Spleen (tissue), 11 donors: ENCODE results near the gene TRIO. TPM values are rescaled to one million over a fixed set of nuclear protein-coding genes. Genes with fewer than 3 reads are reported as not detected.

ENCODE experiments used
- DNase-seq: peaks from one replicate; pipeline ENCODE4 v3.0.0-alpha.2; 2020
- H3K27ac ChIP-seq, 8 donors: fragments of 200-600 bp; sonication (generic) in 7 of 8; 1 replicate in 4 of 8; 2 replicates in 4 of 8; pipeline versions ENCODE4 v1.5.0 to v1.8.0; 2016 to 2021; ENCODE audit warnings: inconsistent platforms in 4 of 8, mild to moderate bottlenecking in 4 of 8, moderate library complexity in 1 of 8
- H3K27me3 ChIP-seq, 7 donors: fragments of 200-600 bp; sonication (generic) in 6 of 7; replicated peaks in 1 of 7; 1 replicate in 4 of 7; 2 replicates in 3 of 7; pipeline versions ENCODE4 v1.5.0 to v1.8.0; 2016 to 2021; ENCODE audit warnings: inconsistent platforms in 3 of 7, mild to moderate bottlenecking in 1 of 7
- H3K36me3 ChIP-seq, 6 donors: fragments of 200-600 bp; sonication (generic) in 5 of 6; 1 replicate in 4 of 6; 2 replicates in 2 of 6; pipeline versions ENCODE4 v1.5.0 to v1.8.0; 2016 to 2021; ENCODE audit warnings: inconsistent platforms in 2 of 6
- H3K4me1 ChIP-seq, 6 donors: fragments of 200-600 bp; sonication (generic) in 5 of 6; 1 replicate in 3 of 6; 2 replicates in 3 of 6; pipeline versions ENCODE4 v1.5.0 to v1.8.0; 2016 to 2021; ENCODE audit warnings: inconsistent platforms in 3 of 6
- H3K4me3 ChIP-seq, 8 donors: fragments of 200-600 bp; sonication (generic) in 7 of 8; 1 replicate in 4 of 8; 2 replicates in 4 of 8; pipeline versions ENCODE4 v1.5.0 to v1.8.0; 2016 to 2021; ENCODE audit warnings: inconsistent platforms in 4 of 8, mild to moderate bottlenecking in 4 of 8, moderate library complexity in 2 of 8
- H3K9me3 ChIP-seq, 8 donors: fragments of 200-600 bp; sonication (generic) in 7 of 8; 1 replicate in 4 of 8; 2 replicates in 4 of 8; pipeline versions ENCODE4 v1.5.0 to v1.8.0; 2016 to 2021; ENCODE audit warnings: inconsistent platforms in 4 of 8
- CTCF ChIP-seq, 11 experiments: fragments of 200-600 bp in 7 of 11; fragments of 450-650 bp in 4 of 11; sonication (generic) in 4 of 11; IDR thresholded peaks in 8 of 11; conservative IDR thresholded peaks in 3 of 11; 1 replicate in 7 of 11; 2 replicates in 4 of 11; pipeline versions ENCODE4 v1.4.0 to v1.8.0; 2016 to 2021; ENCODE audit warnings: antibody characterized with exemption in 11 of 11, inconsistent platforms in 4 of 11, mild to moderate bottlenecking in 1 of 11
- POLR2A ChIP-seq, 3 donors: fragments of 450-650 bp; IDR thresholded peaks; one replicate each; pipeline ENCODE4 v1.5.1; 2017; ENCODE audit warnings: antibody characterized with exemption in 3 of 3, mild to moderate bottlenecking in 1 of 3
- POLR2AphosphoS5 ChIP-seq, 3 donors: sonication (generic); formaldehyde crosslinking; IDR thresholded peaks; one replicate each; pipeline ENCODE4 v1.5.1; 2017; ENCODE audit warnings: antibody characterized with exemption in 3 of 3
- WGBS, 5 donors: extraction: QIAGEN DNeasy Blood & Tissue Kit in 3 of 5; methylation state at CpG; one replicate each; pipeline versions ENCODE4 v1.1.5 to v1.1.7; 2013 to 2018; 5-methylcytosine and 5-hydroxymethylcytosine counted together
- intact Hi-C: fragments of 100-400 bp; cut with DNase I; formaldehyde crosslinking; loops from one replicate; pipeline ENCODE4 v1.15.0; 2023; ENCODE audit warnings: low total_unique reads
- polyA plus RNA-seq, 3 donors: library from polyadenylated mRNA; stranded (reverse); fragments of 200-250 nt; gene quantifications; one replicate each; pipeline ENCODE4 v1.2.1, GENCODE V29; 2013
- total RNA-seq, 7 donors: library from RNA; depleted of rRNA in 3 of 7; stranded (reverse); fragments of >200 nt in 3 of 7; fragmentation: NEBNext Ultra II Directional in 4 of 7; extraction: Animal tissue kit (Norgen Biotek cat#: 25700) in 4 of 7; gene quantifications; one replicate each; pipeline versions ENCODE4 v1.1.0 to v1.2.1, GENCODE V29; 2016 to 2021
- donor health status: healthy with polysubstance abuse.
- donor health status: DM: no; HTN: no; CAD: no; lungs with moderate emphysema.
- donor health status: DM: no; HTN: no; CAD: no.
- donor health status: Bipolar disorder and iron deficiency.
- donor health status: healthy.
- donor health status: DM: no; HTN: no; CAD: no.
- donor health status: DM: yes; HTN: yes; CAD: no.

The TRIO gene
- total and polyA plus RNA-seq, 10 donors: 21.5 to 280 (median 190) TPM

GRCh38 chr5:14144586-14145434, 1.7 kb downstream of the TRIO start:
- peak overlapping the region; percentile 75 to 97 (median 92) for H3K27ac ChIP-seq
- intact Hi-C loops: loop anchor here (10.0 kb wide), 2 partner anchors 80 to 120 kb away; no protein-coding TSS in a partner anchor
- no peaks in the 10 kb centered on the region for H3K9me3 ChIP-seq
- TF ChIP-seq CTCF (IDR thresholded peaks at IDR 0.05 in 8 of 11, conservative IDR thresholded peaks at IDR 0.05 in 3 of 11) (no peak), POLR2AphosphoS5 (IDR thresholded peaks at IDR 0.05) (peak; percentile 75 to 92 (median 78)), POLR2A (IDR thresholded peaks at IDR 0.05) (peak in 1 of 3 donors; percentile 41)
- H3K4me1 ChIP-seq: peaks cover 11 to 70% (median 52%) of the 10 kb centered on the region in 6 donors
- H3K4me3 ChIP-seq: peak overlapping the region; percentile 61 to 97 (median 78)
- peaks cover 0 to 15% (median 0%) of the 10 kb centered on the region in 7 donors for H3K27me3 ChIP-seq
- WGBS, 5 donors: 1 to 4% (median 1%) methylated on average over 15 to 85 of the region's 85 CpGs
- no peaks in the 10 kb centered on the region for H3K36me3 ChIP-seq
- DNase-seq: peak; percentile 93

GRCh38 chr5:14145435-14146334, 2.5 kb downstream of the TRIO start:
- H3K36me3 ChIP-seq: no peaks in the 10 kb centered on the region
- H3K27me3 ChIP-seq: peaks cover 0 to 15% (median 0%) of the 10 kb centered on the region in 7 donors
- intact Hi-C loops: loop anchor here (10.0 kb wide), 2 partner anchors 79 to 119 kb away; no protein-coding TSS in a partner anchor
- no peak for DNase-seq
- H3K4me1 ChIP-seq: peaks cover 11 to 79% (median 59%) of the 10 kb centered on the region in 6 donors
- WGBS, 5 donors: 47 to 57% (median 56%) methylated on average over 14 of the region's 14 CpGs
- TF ChIP-seq CTCF (IDR thresholded peaks at IDR 0.05 in 8 of 11, conservative IDR thresholded peaks at IDR 0.05 in 3 of 11): no peak
- TF ChIP-seq POLR2AphosphoS5 (IDR thresholded peaks at IDR 0.05): no peak
- TF ChIP-seq POLR2A (IDR thresholded peaks at IDR 0.05): no peak
- no peaks in the 10 kb centered on the region for H3K9me3 ChIP-seq
- H3K27ac ChIP-seq: peak overlapping the region; percentile 75 to 97 (median 92)
- peak overlapping the region; percentile 61 to 97 (median 78) for H3K4me3 ChIP-seq

GRCh38 chr5:14146725-14147124, 3.6 kb downstream of the TRIO start:
- Histone ChIP-seq H3K9me3 (no peaks in the 10 kb centered on the region), H3K27me3 (peaks cover 0 to 15% (median 0%) of the 10 kb centered on the region in 7 donors), H3K4me1 (peaks cover 11 to 88% (median 61%) of the 10 kb centered on the region in 6 donors), H3K36me3 (no peaks in the 10 kb centered on the region), H3K27ac (peak overlapping the region in 6 of 8 donors; percentile 32 to 97 (median 92)), H3K4me3 (peak overlapping the region in 2 of 8 donors; percentile 83 to 97)
- intact Hi-C loops: loop anchor here (10.0 kb wide), 2 partner anchors 78 to 118 kb away; no protein-coding TSS in a partner anchor
- 68 to 77% (median 73%) methylated on average over 3 of the region's 3 CpGs for WGBS, 5 donors
- no peak for DNase-seq
- no peak for TF ChIP-seq CTCF (IDR thresholded peaks at IDR 0.05 in 8 of 11, conservative IDR thresholded peaks at IDR 0.05 in 3 of 11)
